Right renal pelvis (tissue), 4 donors: ENCODE measurements around the gene CCNI. TPM values are rescaled to one million over a fixed set of nuclear protein-coding genes. Genes with fewer than 3 reads are reported as not detected.

ENCODE experiments used
- DNase-seq, 4 donors: peaks; one replicate each; pipeline ENCODE4 v3.0.0-alpha.2; 2013; ENCODE audit warnings: low read depth in 4 of 4, low spot score in 3 of 4, missing footprints in 1 of 4
- polyA plus RNA-seq, 4 donors: library from polyadenylated mRNA; unstranded; fragments of 120-200 nt; gene quantifications; one replicate each; pipeline ENCODE4 v1.2.1, GENCODE V29; 2013; ENCODE audit not compliant: insufficient read length in 4 of 4

CCNI gene
- polyA plus RNA-seq, 4 donors, result 385 to 433 (median 387) TPM

DNA sequence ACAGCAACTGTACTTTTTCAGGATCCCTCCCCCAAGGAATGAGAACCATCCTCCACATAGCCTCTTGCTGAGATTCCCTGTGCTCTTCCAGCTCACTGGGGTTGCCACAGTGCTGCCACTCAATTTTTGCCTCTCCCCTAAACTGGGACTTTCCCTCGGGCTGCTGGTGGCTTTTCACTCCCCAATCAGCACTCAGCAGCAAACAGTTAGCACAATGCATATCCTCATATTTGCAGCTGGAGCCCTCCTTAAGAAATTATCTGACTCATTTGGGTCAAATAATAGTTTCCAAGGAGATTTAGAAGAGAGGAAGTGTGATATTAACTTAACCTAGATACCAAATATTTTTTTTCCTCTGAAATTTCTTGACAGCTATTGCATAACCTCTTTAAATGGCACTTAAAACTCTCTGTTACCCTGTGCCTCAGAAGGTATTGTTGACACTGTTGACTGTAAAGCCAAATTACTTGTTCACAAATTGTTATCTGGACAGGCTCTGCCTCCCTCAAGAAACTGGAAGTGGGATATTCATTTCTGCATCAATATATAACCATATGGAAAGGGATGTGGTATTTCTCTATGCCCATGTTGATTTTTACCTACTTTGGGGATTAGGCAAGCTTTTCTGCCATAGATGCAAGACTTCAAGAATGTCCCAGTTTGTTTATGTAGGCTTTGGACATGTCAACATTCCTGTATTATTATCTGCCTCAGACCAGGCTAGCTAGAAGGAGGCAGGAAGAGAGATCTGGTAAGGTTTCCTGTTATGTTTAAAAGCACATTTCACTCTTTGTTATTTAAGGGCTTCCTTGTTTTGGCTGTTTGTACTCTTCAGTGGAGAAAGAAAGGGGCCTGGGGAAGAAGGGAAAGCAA lies 68.2 kb downstream of the CCNI start:
- DNase-seq, result no peak

DNA sequence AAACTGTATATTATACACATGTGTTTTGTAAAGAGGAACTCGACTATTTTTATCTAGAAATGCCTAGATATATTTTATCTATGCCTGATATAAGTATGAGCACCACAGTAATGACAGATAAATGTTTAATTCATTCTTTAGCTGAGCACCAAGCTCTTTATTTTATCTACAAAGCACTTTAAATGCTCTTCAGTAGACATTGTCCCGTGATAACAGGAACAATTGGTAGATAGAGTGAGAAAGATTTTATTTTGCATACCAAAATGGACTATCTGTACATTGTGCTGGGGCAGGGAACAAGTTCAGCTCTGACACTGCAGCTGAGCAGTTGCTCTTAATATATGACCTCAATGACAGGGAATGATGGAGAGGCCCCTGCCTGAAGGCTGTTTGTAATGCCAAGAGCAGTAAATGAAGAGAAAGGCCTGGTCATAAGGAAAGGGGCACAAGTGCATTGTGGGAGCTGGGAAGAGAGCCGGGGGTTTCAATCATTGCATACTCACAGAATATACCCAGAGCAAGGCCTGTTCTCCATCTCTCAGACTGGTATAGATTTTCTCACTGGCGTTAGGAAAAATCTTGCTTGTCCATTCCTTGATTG lies 68.9 kb downstream of the CCNI start:
- no peak for DNase-seq

GRCh38 chr4:77003400-77003799 lies 72.4 kb downstream of the CCNI start:
- DNase-seq, result no peak

DNA sequence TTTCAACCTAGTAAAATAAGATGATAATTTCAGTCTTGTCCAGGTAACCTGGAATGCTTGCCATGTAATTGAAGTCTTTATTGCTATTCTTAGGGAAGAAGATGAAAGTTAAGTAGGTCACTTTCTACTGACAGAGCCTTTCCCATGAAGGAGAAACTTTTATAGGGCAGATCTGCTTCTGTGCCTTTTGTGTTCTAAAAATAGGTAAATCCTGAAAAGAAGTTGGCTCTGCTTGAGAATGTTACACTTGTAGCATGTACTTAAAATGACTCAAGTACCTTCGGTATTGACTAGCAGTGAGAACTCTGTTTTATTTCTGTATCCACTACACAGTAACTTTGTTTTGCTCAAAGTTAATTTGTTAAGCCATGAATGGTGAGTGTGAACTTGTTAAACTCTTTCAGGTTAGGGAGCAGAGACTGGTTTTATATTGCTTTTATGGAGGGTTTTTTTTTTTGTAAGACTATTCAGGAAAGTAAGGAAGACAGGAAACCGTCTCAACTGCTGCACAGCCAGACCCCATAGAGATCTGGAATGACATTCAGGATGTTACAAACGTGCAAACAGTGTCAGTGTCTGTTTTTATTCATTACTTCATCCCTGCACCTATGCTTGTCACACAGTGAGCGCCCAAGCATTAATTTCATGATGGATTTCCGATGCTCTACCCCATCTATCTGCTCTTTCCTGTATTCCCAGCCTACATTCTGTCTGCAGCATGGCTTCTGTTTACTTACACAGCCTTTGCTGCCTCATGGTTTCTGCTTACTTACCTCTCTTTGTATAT lies 73.3 kb downstream of the CCNI start:
- DNase-seq, result no peak

DNA sequence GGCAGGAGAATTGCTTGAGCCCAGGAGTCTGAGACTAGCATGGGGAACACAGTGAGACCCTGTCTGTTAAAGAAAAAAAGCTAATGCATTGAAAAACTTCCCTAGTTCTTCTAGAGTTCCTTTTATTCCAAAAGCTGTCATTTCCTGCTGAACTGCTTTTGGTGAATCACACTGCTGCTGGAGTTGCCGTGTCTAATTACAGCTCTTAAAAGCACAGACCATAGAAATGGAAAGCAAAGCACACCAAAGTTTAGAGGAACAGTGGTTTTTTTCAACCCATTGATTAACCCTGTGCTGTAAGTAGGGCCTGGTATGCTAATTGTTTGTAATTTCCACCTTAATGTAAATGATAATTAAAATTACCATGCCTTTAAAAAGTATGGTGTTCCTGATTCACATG lies 73.9 kb downstream of the CCNI start:
- no peak for DNase-seq

GRCh38 chr4:76998251-76998901 lies 77.4 kb downstream of the CCNI start:
- no peak for DNase-seq

GRCh38 chr4:76997532-76997931 lies 78.3 kb downstream of the CCNI start:
- DNase-seq, result no peak

Other genes starting within 250 kb of the CCNI start
- 1 to 10 TPM; 4.6 to 6.3 (median 5.4) TPM for gene SOWAHB, start 177.8 kb downstream of the CCNI start, polyA plus RNA-seq
- 100 to 1,000 TPM; 234 to 299 (median 271) TPM for gene SEPTIN11, start 126.2 kb downstream of the CCNI start, polyA plus RNA-seq
- gene CCNG2, start 81.2 kb upstream of the CCNI start, polyA plus RNA-seq, result 100 to 1,000 TPM; 129 to 166 (median 156) TPM